NCI-H2196 treated with DMSO at 0.1 percent for 48 hours (cell line): ENCODE data around the gene STK16.
A peak's percentile ranks its signal among the peaks of the same experiment; 100 is the strongest.
"Not testable (repeated sequence)": the region's sequence is repeated elsewhere in the genome, so short reads cannot be mapped to it uniquely, and the experiment has no call there.

Experiments used
- DNase-seq: peaks from one replicate; lab custom pipeline; 2025; ENCODE audit not compliant: unreplicated experiment; lab: John Stamatoyannopoulos, UW

STK16 gene

GRCh38 chr2:219245148-219245898, at the start of gene STK16, which contains the start of gene GLB1L:
Gene STK16 (plus strand): TSS chr2:219245479. CDS start chr2:219246000, 521 bp downstream.
Gene GLB1L (minus strand): TSS chr2:219245444. CDS start chr2:219243573, 1,871 bp downstream.
- peak; percentile 64 for DNase-seq

- DNase-seq: no peak
These were observed 47.9 kb upstream of the STK16 start for GRCh38 chr2:219197388-219197787.

- DNase-seq: no peak
These were observed 46.3 kb upstream of the STK16 start for GRCh38 chr2:219198974-219199373.

- DNase-seq: no peak
These were observed 45.6 kb upstream of the STK16 start for GRCh38 chr2:219199470-219200211.

- not testable (repeated sequence) for DNase-seq
These were observed 44.6 kb upstream of the STK16 start for GRCh38 chr2:219200502-219201326.

GRCh38 chr2:219201331-219201730, 43.9 kb upstream of the STK16 start:
- DNase-seq: not testable (repeated sequence)

GRCh38 chr2:219204425-219205164, 40.7 kb upstream of the STK16 start:
- no peak for DNase-seq

GRCh38 chr2:219205165-219205538, 40.1 kb upstream of the STK16 start:
- DNase-seq: no peak

GRCh38 chr2:219205981-219206327, 39.3 kb upstream of the STK16 start:
- DNase-seq: no peak

- DNase-seq: peak; percentile 80
These were observed 38.7 kb upstream of the STK16 start, which contains the start of gene ZFAND2B for GRCh38 chr2:219206328-219207133. Gene ZFAND2B (plus strand): TSS chr2:219206782. CDS start chr2:219206988, 206 bp downstream.

GRCh38 chr2:219207134-219207883, 38.0 kb upstream of the STK16 start:
- no peak for DNase-seq

GRCh38 chr2:219207884-219208740, 37.2 kb upstream of the STK16 start:
- DNase-seq: no peak

GRCh38 chr2:219209236-219210195, 35.8 kb upstream of the STK16 start:
- no peak for DNase-seq

- DNase-seq: no peak
These were observed 34.9 kb upstream of the STK16 start for GRCh38 chr2:219210196-219210885.

- DNase-seq: no peak
These were observed 34.4 kb upstream of the STK16 start for GRCh38 chr2:219210886-219211362.

- no peak for DNase-seq
These were observed 32.3 kb upstream of the STK16 start for GRCh38 chr2:219213026-219213415.
